Measurements from ENCODE around the gene MAP3K2. TPM values are rescaled to one million over a fixed set of nuclear protein-coding genes. Genes with fewer than 3 reads are reported as not detected.

The MAP3K2 gene
- total and polyA plus RNA-seq, 8 donors, result 24.3 to 84.9 (median 27.3) TPM

GRCh38 chr2:127426501-127427354 lies 39.0 kb upstream of the MAP3K2 start:
- DNase-seq, result no peak
- intact Hi-C loops (cut with DNase I), result no loop called here
- H3K27ac ChIP-seq, result no peak overlapping the region
- no peak overlapping the region for H3K4me3 ChIP-seq
- no peaks in the 10 kb centered on the region for H3K36me3 ChIP-seq
- no peak for ATAC-seq
- H3K4me1 ChIP-seq, result peaks cover 9 to 17% of the 10 kb centered on the region in 2 donors
- peaks cover 19 to 30% of the 10 kb centered on the region in 2 donors for H3K27me3 ChIP-seq
- no peak for TF ChIP-seq CTCF (IDR thresholded peaks at IDR 0.05)
- H3K9me3 ChIP-seq, result no peaks in the 10 kb centered on the region

GRCh38 chr2:127425540-127426490 lies 38.0 kb upstream of the MAP3K2 start:
- no peak for ATAC-seq
- no peak for DNase-seq

GRCh38 chr2:127424598-127425520 lies 37.1 kb upstream of the MAP3K2 start:
- DNase-seq (no peak), ATAC-seq (no peak)
- Histone ChIP-seq H3K27me3 (peaks cover 19 to 42% of the 10 kb centered on the region in 2 donors), H3K4me1 (peaks cover 9 to 17% of the 10 kb centered on the region in 2 donors), H3K27ac (no peak overlapping the region), H3K9me3 (no peaks in the 10 kb centered on the region), H3K4me3 (no peak overlapping the region), H3K36me3 (no peaks in the 10 kb centered on the region)
- intact Hi-C loops (cut with DNase I), result no loop called here
- TF ChIP-seq CTCF (IDR thresholded peaks at IDR 0.05), result no peak

More at GRCh38 chr2:127425540-127426490, 38.0 kb upstream of the MAP3K2 start:
- Histone ChIP-seq H3K27me3 (peaks cover 19 to 39% of the 10 kb centered on the region in 2 donors), H3K9me3 (no peaks in the 10 kb centered on the region), H3K27ac (no peak overlapping the region), H3K4me1 (peaks cover 9 to 17% of the 10 kb centered on the region in 2 donors), H3K4me3 (no peak overlapping the region), H3K36me3 (no peaks in the 10 kb centered on the region)
- TF ChIP-seq CTCF (IDR thresholded peaks at IDR 0.05), result no peak
- intact Hi-C loops (cut with DNase I), result no loop called here

GRCh38 chr2:127423880-127424279 lies 36.1 kb upstream of the MAP3K2 start:
- H3K36me3 ChIP-seq, result no peaks in the 10 kb centered on the region
- ATAC-seq (no peak), DNase-seq (no peak)
- no peaks in the 10 kb centered on the region for H3K9me3 ChIP-seq
- H3K4me1 ChIP-seq, result peaks cover 9 to 17% of the 10 kb centered on the region in 2 donors
- peaks cover 19 to 42% of the 10 kb centered on the region in 2 donors for H3K27me3 ChIP-seq
- TF ChIP-seq CTCF (IDR thresholded peaks at IDR 0.05), result no peak
- H3K4me3 ChIP-seq, result no peak overlapping the region
- H3K27ac ChIP-seq, result no peak overlapping the region
- intact Hi-C loops (cut with DNase I), result no loop called here

Data from left lung (tissue), 10 donors.